ENCODE measurements around the gene ARL2.

DNA sequence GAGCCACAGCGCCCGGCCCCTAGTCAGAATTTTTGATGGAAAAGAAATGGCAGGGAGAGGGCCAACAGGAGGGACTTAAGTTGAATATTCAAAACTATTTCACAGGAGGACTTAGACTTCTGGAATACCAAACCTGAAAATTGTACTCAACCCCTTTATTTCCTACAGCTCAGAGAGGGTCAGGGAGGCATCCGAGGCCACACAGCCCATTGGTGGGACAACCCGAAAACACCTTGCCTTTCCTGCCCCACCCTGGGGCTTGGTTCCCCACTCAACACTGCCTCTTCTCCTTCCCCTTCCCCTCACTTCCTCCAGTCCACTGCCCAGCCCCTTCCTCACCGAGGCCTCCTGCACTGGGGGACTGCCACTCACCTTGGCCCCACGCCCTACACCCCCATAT lies 43.0 kb downstream of the ARL2 start:
- TF ChIP-seq, protein P1, sequence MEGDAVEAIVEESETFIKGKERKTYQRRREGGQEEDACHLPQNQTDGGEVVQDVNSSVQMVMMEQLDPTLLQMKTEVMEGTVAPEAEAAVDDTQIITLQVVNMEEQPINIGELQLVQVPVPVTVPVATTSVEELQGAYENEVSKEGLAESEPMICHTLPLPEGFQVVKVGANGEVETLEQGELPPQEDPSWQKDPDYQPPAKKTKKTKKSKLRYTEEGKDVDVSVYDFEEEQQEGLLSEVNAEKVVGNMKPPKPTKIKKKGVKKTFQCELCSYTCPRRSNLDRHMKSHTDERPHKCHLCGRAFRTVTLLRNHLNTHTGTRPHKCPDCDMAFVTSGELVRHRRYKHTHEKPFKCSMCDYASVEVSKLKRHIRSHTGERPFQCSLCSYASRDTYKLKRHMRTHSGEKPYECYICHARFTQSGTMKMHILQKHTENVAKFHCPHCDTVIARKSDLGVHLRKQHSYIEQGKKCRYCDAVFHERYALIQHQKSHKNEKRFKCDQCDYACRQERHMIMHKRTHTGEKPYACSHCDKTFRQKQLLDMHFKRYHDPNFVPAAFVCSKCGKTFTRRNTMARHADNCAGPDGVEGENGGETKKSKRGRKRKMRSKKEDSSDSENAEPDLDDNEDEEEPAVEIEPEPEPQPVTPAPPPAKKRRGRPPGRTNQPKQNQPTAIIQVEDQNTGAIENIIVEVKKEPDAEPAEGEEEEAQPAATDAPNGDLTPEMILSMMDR (IDR thresholded peaks at IDR 0.05; ENCODE audit: insufficient read depth, low read depth, low read length): no peak
- TF ChIP-seq EZH2 (IDR thresholded peaks at IDR 0.05; ENCODE audit: insufficient read depth, low read length): no peak

Measured in astrocyte (in vitro differentiated cells and primary cell).